Endometrium (tissue), 2 donors: ENCODE data around the gene BCAS3.
A peak's percentile ranks its signal among the peaks of the same experiment; 100 is the strongest.
"Not testable (repeated sequence)": the region's sequence is repeated elsewhere in the genome, so short reads cannot be mapped to it uniquely, and the experiment has no call there.

Experiments
- FAIRE-seq: peaks from 2 replicates; lab custom pipeline; 2012; peaks lifted over from hg19 to GRCh38; lab: Jason Lieb, UNC
- donor health status: control.
- donor health status: control.

Gene BCAS3

GRCh38 chr17:61009663-61010062, 332.0 kb downstream of the BCAS3 start:
- FAIRE-seq, result peak; percentile 74

DNA sequence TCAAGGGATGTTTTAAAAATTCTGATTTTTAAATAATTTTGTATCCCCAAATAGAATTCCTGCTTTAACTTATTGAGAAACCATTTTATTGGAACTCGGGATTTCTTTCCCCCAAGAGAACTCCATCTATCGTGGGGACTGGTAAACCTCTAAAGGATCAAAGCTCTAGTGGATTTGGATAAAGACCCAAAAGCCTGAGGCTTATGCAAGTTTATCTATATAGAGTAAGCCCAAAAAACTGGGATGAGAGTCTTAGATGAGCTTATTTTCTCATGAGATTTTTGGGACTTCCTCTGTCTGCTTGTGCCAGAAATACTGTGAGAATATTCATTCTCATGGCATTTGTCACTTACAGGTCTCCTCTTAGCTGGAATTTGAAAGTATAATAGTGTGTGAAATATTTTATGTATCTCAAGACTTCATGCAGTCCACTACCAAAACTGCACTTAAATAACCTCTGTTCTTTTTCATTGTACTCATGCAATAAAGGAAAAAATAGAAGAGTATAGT, 333.1 kb downstream of the BCAS3 start:
- FAIRE-seq, result no peak

DNA sequence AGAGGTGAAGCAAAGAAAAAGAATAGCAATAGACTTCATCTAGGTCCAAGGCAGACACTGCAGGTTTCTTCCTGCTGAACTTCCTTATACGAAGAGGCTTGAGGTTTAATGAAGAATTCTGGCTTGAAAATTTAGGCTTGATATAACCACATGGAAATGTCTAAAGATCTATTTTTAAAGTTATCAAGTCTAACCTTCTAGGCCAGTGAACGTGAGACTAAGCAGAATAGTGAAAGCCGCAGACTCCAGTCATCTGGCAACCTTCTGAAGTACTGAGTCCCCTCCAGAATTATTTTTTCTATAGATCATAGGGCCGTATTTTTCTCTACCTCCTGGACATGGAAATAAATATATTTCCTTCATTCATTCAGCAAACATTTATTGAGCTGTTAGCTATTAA, 333.6 kb downstream of the BCAS3 start:
- no peak for FAIRE-seq

- peak; percentile 64 for FAIRE-seq
These were observed 338.3 kb downstream of the BCAS3 start for GRCh38 chr17:61015966-61016365.

DNA sequence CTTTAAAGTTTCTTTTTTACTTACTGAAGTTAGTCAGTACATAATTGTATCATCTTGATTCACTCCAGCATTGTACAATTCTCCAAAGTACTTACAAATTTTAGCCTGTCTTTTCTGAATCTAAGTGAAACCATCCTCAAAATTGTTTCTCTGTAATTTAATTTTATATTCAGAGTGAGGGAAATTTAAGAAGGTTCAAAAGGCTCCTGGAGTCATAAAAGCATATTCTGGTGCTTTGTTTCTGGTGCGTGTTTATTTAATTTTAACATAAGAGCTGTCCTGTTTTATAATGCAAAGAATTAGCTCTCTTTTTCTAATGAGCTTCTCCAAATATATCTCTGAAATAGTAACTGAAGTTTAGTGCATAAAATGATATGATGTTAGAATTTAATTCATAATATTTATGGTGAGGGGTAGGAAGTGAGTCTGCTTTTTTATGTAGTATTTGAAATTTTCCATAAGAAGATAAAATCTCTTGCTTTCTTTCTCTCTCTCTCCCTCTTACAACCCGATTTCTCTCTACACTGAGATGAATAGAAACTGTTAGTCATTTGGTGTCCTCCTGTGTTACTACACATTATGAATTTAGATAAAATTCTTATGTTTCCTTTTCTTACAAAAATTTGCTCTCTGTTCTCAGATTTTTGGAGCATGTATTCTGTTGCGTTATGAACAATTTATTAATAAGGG, 339.8 kb downstream of the BCAS3 start:
- FAIRE-seq, result peak; percentile 62

DNA sequence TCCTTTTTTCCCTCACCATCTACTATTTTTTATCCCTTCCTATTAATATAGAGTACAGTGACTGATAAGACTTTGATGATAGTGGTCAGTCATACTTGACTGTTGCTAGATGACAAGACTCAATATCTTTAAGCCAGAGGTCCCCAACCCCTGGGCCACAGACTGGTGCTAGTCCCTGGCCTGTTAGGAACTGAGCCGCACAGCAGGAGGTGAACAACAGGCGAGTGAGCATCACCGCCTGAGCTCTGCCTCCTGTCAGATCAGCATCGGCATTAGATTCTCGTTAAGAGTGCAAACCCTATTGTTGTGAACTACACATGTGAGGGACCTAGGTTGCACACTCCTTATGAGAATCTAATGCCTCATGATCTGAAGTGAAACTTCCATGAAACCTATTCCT, 341.3 kb downstream of the BCAS3 start:
- FAIRE-seq, result no peak

DNA sequence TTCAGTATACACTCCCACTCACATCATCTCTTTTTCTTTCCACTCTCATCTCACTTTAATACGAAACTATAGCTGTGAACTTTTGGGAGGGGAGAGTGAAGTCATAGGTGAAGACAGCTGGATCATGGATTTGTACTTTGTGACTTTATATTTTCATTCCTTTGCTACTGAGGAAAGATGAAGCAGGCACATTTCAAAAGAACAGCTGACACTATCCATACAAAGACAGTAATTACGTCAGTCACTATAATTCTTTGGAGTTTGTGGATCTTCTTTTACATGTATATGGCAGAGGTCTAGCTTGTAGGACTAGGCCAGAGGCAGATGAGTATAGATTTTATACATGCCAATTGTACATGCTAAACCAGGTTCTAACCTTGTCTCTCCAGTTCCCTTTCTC, 346.3 kb downstream of the BCAS3 start:
- no peak for FAIRE-seq

DNA sequence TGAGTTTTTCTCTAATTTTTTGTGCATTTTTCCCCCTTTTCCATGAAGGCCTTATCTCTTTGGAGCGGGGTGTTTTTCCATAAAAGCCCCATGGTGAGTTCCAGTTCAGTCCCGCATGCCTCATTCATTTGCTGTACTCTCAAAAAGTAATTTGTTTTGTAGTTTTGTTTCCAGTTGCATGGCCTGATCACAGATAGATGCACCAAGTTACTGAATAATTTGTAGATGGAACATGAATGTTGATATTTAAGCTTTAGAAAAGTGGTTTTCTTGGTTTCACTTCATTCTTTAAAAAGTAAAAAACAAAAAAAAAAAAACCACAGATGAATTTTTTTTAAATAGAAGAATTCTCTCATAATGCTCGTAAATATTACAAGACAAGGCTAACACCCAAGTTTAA, 349.2 kb downstream of the BCAS3 start:
- no peak for FAIRE-seq

GRCh38 chr17:61029181-61029580, 351.5 kb downstream of the BCAS3 start:
- no peak for FAIRE-seq

- FAIRE-seq, result no peak
These were observed 363.0 kb downstream of the BCAS3 start for GRCh38 chr17:61040666-61041065.

- not testable (repeated sequence) for FAIRE-seq
These were observed 364.7 kb downstream of the BCAS3 start for GRCh38 chr17:61042348-61042747.

- no peak for FAIRE-seq
These were observed 369.9 kb downstream of the BCAS3 start for GRCh38 chr17:61047515-61047914.

DNA sequence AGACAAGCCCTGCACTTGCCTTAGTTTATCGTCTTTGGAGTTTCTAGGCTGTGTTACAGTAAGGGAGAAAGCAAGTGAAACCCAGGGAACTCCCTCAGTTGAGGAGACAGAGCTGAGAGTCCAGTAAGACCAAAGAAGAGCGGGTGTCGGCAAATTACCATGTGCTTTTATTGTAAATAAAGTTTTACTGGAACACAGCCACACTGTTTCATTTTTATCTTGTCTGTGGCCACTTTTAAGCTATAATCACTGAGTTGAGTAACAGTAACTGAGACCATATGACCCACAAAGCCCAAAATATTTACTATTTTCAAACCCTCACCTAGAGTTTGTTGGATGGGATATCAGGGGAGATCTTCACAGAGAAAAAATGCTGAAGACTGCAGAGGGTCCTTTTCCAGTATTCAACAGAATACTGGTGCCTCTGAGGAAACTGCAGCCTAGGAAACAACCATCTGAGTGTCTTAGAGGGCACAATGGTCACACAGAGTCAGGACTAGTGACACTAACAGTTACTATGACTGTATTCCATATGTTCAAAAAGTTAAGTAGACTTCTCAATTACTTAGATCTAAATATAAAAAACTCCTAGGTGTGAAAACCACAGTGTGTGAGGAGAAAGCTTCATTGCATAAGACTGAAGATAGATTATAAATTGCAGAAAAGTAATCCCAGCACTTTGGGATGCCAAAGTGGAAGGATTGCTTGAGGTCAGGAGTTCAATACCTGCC, 370.9 kb downstream of the BCAS3 start:
- FAIRE-seq, result no peak

DNA sequence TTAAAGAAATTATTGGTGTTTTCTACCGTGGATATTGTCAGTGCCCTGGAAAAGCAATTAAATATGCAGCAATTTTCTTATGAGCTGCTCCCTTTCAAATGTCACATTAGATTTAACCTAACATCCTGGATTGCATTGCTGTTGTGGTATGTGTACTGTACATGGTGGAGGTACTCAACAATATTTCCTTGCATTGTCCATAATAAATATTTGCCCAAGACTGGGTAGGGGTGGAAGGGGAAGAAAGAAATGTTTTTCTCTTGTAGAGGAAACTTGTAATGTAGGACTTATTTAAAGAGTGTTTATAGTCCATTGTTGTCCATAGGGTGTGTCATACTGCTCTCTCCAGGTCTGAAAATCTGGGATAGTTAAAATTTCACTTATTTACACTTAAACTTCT, 375.8 kb downstream of the BCAS3 start:
- FAIRE-seq, result no peak

GRCh38 chr17:61054436-61054835, 376.8 kb downstream of the BCAS3 start:
- no peak for FAIRE-seq

DNA sequence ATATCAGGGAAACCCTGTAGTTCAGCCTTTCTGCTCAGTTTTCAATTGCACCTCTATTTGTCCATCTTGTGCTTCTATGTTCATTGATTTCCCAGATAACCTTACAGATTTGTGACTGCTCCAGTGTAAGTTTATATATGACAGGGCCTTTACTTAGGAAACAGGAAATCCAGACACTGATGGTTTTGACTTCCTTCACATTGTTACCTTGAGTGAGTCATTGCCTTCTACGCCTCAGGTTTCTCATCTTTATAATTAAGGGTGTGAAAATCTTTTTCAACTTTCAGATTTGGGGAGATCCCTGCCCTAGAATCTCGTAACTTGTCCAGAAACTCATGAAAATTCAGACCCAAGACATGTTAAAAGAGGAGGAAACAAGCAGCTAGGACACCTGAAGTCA, 379.6 kb downstream of the BCAS3 start:
- no peak for FAIRE-seq

GRCh38 chr17:61058066-61058465, 380.4 kb downstream of the BCAS3 start:
- FAIRE-seq, result no peak

GRCh38 chr17:61063528-61063927, 385.9 kb downstream of the BCAS3 start:
- no peak for FAIRE-seq

- FAIRE-seq, result no peak
These were observed 386.7 kb downstream of the BCAS3 start for GRCh38 chr17:61064087-61064951.

GRCh38 chr17:61065263-61065773, 387.7 kb downstream of the BCAS3 start:
- FAIRE-seq, result peak; percentile 43

DNA sequence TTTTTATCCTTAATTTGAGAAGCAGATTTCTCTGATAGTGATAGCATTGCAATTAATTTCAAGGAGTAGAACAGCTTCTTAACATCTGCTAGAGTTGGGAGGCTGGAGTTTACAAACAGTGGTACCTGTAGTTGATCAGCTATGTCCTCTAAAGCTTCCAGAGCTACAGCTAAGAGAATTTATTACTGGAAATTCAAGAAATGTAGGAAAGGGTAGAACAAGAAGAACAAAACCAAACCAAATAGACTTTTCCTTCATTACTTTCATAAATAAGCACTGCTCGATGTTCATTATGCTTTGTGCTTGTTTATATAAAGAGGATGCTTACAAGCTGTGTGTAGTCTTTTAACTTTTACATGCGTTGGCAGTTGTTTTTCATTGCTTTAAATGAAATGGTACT, 388.4 kb downstream of the BCAS3 start:
- FAIRE-seq, result no peak

DNA sequence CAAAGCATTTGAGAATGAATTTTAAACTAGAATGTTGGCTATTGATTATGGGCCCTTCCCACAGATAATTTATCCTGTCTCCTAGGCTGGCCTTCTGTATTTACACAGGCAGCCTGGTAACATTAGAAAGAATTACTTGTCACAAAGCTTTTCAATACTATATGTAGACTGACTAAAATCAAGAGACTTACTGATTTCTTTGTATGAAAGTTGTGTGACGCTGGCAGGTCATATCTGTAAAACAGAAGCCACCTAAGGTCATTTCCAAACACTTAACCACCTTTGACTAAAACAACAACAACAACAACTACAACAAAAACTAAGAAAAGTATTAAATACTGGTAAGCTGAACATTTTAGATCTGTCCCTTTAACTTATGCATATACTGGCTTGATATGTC, 393.0 kb downstream of the BCAS3 start:
- no peak for FAIRE-seq

GRCh38 chr17:61072648-61073047, 395.0 kb downstream of the BCAS3 start:
- no peak for FAIRE-seq
